H1 (cell line): Measurements from ENCODE around the gene KREMEN1. TPM values are rescaled to one million over a fixed set of nuclear protein-coding genes. Genes with fewer than 3 reads are reported as not detected.

ENCODE experiments used
- CTCF ChIA-PET: fragments of 300-600 bp; sonication (Branson Sonifier 250); formaldehyde crosslinking; loops from one replicate; lab custom pipeline; 2021; ENCODE audit not compliant: partially characterized antibody; lab: Charles Lee
- POLR2A ChIA-PET: fragments of 300-600 bp; sonication (Branson Sonifier 250); formaldehyde crosslinking; loops from one replicate; lab custom pipeline; 2021; ENCODE audit warnings: inconsistent platforms; ENCODE audit not compliant: partially characterized antibody; lab: Charles Lee
- DNase-seq, 2 experiments: peaks; one replicate each; pipeline versions ENCODE4 v3.0.0 to v3.0.0-alpha.2; 2010 to 2022; ENCODE audit warnings: low spot score in 2 of 2, low read depth in 1 of 2, mixed read lengths in 1 of 2
- FAIRE-seq: peaks from 2 replicates; lab custom pipeline; 2011; peaks lifted over from hg19 to GRCh38; lab: Jason Lieb, UNC
- H2AFZ ChIP-seq: 2 replicates; pipeline ENCODE4 v1.8.1; 2012; ENCODE audit warnings: low read length, inconsistent platforms
- H2AK5ac ChIP-seq: 2 replicates; pipeline ENCODE4 v1.6.1; 2013; ENCODE audit warnings: low read depth, low read length
- H2BK120ac ChIP-seq: replicated peaks from 2 replicates; pipeline ENCODE3; 2013; ENCODE audit warnings: low read depth, low read length, inconsistent platforms
- H2BK12ac ChIP-seq: 2 replicates; pipeline ENCODE4 v1.6.1; 2013; ENCODE audit warnings: low read depth, low read length
- H2BK15ac ChIP-seq: 2 replicates; pipeline ENCODE4 v1.6.1; 2013; ENCODE audit warnings: low read length
- H2BK20ac ChIP-seq: 2 replicates; pipeline ENCODE4 v1.6.1; 2013; ENCODE audit warnings: low read length
- H2BK5ac ChIP-seq: 2 replicates; pipeline ENCODE4 v1.6.1; 2013; ENCODE audit warnings: low read depth, low read length
- H3K14ac ChIP-seq: 2 replicates; pipeline ENCODE4 v1.6.1; 2013; ENCODE audit warnings: inconsistent platforms; ENCODE audit not compliant: insufficient read length
- H3K18ac ChIP-seq: 2 replicates; pipeline ENCODE4 v1.6.1; 2013; ENCODE audit warnings: low read length; ENCODE audit errors: extremely low read depth
- H3K23ac ChIP-seq: 2 replicates; pipeline ENCODE4 v1.6.1; 2013; ENCODE audit warnings: inconsistent platforms; ENCODE audit not compliant: insufficient read length
- H3K23me2 ChIP-seq: 2 replicates; pipeline ENCODE4 v1.6.1; 2013; ENCODE audit warnings: low read depth, low read length
- H3K27ac ChIP-seq: 2 replicates; pipeline ENCODE4 v1.6.1; 2011; ENCODE audit warnings: low read depth, low read length, inconsistent platforms
- H3K27me3 ChIP-seq, 4 experiments: replicated peaks in 1 of 4; 1 replicate in 1 of 4; 2 replicates in 3 of 4; pipeline versions ENCODE4 v1.6.1 to v1.8.1; 2011 to 2013; ENCODE audit warnings: low read length in 3 of 4, mild to moderate bottlenecking in 3 of 4, inconsistent platforms in 2 of 4, mixed read lengths in 2 of 4, moderate library complexity in 1 of 4; ENCODE audit not compliant: control insufficient read depth in 3 of 4, insufficient read depth in 3 of 4; ENCODE audit errors: extremely low read depth in 1 of 4
- H3K36me3 ChIP-seq, 4 experiments: 2 replicates each; pipeline versions ENCODE4 v1.6.1 to v1.8.1; 2011 to 2013; ENCODE audit warnings: mild to moderate bottlenecking in 4 of 4, low read length in 3 of 4, moderate library complexity in 2 of 4, control low read depth in 1 of 4, inconsistent platforms in 1 of 4; ENCODE audit not compliant: insufficient read depth in 4 of 4, control insufficient read depth in 2 of 4
- H3K4ac ChIP-seq: replicated peaks from 2 replicates; pipeline ENCODE3; 2013; ENCODE audit warnings: low read length, low read depth, mixed read lengths, inconsistent platforms; ENCODE audit not compliant: insufficient read length
- H3K4me1 ChIP-seq, 4 experiments: replicated peaks in 1 of 4; 1 replicate in 1 of 4; 2 replicates in 3 of 4; pipeline versions ENCODE4 v1.6.1 to v1.8.1; 2011 to 2013; ENCODE audit warnings: low read length in 3 of 4, inconsistent platforms in 2 of 4, mixed read lengths in 1 of 4; ENCODE audit not compliant: insufficient read depth in 4 of 4, control insufficient read depth in 3 of 4
- H3K4me2 ChIP-seq, 2 experiments: 2 replicates each; pipeline versions ENCODE4 v1.6.1 to v1.8.1; 2011 to 2013; ENCODE audit warnings: low read depth in 2 of 2, low read length in 2 of 2, control low read depth in 1 of 2, inconsistent platforms in 1 of 2, mild to moderate bottlenecking in 1 of 2; ENCODE audit not compliant: insufficient read depth in 1 of 2
- H3K4me3 ChIP-seq, 4 experiments: fragments of 200-600, 300-600 bp in 1 of 4; sonication (generic), shearing (Covaris generic), sonication (Bioruptor Twin) in 1 of 4; 2 replicates each; pipeline versions ENCODE4 v1.5.1 to v1.8.1; 2011 to 2016; ENCODE audit warnings: low read length in 4 of 4, low read depth in 3 of 4, control low read depth in 2 of 4, inconsistent platforms in 2 of 4, mild to moderate bottlenecking in 2 of 4, mixed read lengths in 1 of 4, moderate library complexity in 1 of 4; ENCODE audit not compliant: insufficient read depth in 2 of 4; ENCODE audit errors: extremely low read depth in 1 of 4
- H3K56ac ChIP-seq: replicated peaks from 2 replicates; pipeline ENCODE3; 2013; ENCODE audit warnings: low read depth, mild to moderate bottlenecking, mixed read lengths, low read length, inconsistent platforms; ENCODE audit not compliant: insufficient read length
- H3K79me1 ChIP-seq: 2 replicates; pipeline ENCODE4 v1.6.1; 2013; ENCODE audit warnings: low read depth, low read length, control low read depth
- H3K79me2 ChIP-seq, 2 experiments: 2 replicates each; pipeline versions ENCODE4 v1.6.1 to v1.8.1; 2012 to 2013; ENCODE audit warnings: low read length in 2 of 2, mild to moderate bottlenecking in 2 of 2, inconsistent platforms in 1 of 2; ENCODE audit not compliant: insufficient read depth in 2 of 2, control insufficient read depth in 1 of 2
- H3K9ac ChIP-seq, 4 experiments: replicated peaks in 1 of 4; 1 replicate in 1 of 4; 2 replicates in 3 of 4; pipeline versions ENCODE4 v1.6.1 to v1.8.1; 2011 to 2013; ENCODE audit warnings: low read depth in 3 of 4, low read length in 3 of 4, control low read depth in 2 of 4, mild to moderate bottlenecking in 2 of 4, moderate library complexity in 2 of 4, inconsistent platforms in 1 of 4; ENCODE audit errors: extremely low read depth in 1 of 4
- H3K9me3 ChIP-seq, 2 experiments: 2 replicates each; pipeline versions ENCODE4 v1.6.1 to v1.8.1; 2012 to 2013; ENCODE audit warnings: mild to moderate bottlenecking in 2 of 2, moderate library complexity in 2 of 2, control low read depth in 1 of 2, inconsistent platforms in 1 of 2, low read depth in 1 of 2, low read length in 1 of 2, mixed read lengths in 1 of 2; ENCODE audit not compliant: insufficient read depth in 2 of 2
- H4K20me1 ChIP-seq, 2 experiments: replicated peaks in 1 of 2; 2 replicates each; pipeline versions ENCODE3 to v1.8.1; 2011 to 2013; ENCODE audit warnings: inconsistent platforms in 2 of 2, low read length in 2 of 2, mild to moderate bottlenecking in 1 of 2; ENCODE audit not compliant: insufficient read depth in 2 of 2, control insufficient read depth in 1 of 2
- H4K5ac ChIP-seq: 2 replicates; pipeline ENCODE4 v1.6.1; 2013; ENCODE audit warnings: low read length, low read depth, mixed read lengths, inconsistent platforms; ENCODE audit not compliant: insufficient read length
- H4K8ac ChIP-seq: 2 replicates; pipeline ENCODE4 v1.8.0; 2013; ENCODE audit warnings: mild to moderate bottlenecking, moderate library complexity, low read length, inconsistent platforms; ENCODE audit not compliant: insufficient read depth; ENCODE audit errors: extremely low read depth
- H4K91ac ChIP-seq: replicated peaks from 2 replicates; pipeline ENCODE3; 2013; ENCODE audit warnings: low read length, mixed read lengths, inconsistent platforms; ENCODE audit not compliant: insufficient read length
- CEBPB ChIP-seq: IDR thresholded peaks from 2 replicates; pipeline ENCODE4 v1.6.1; 2012; ENCODE audit warnings: low read depth, low read length
- CREB1 ChIP-seq: IDR thresholded peaks from 2 replicates; pipeline ENCODE4 v1.6.1; 2012; ENCODE audit warnings: inconsistent platforms
- RNF2 ChIP-seq: fragments of 200-900, 300-1000 bp; sonication (generic); IDR thresholded peaks from 2 replicates; pipeline ENCODE4 v1.7.1; 2016; ENCODE audit warnings: borderline replicate concordance, low read depth, mild to moderate bottlenecking, antibody characterized with exemption, low read length; ENCODE audit not compliant: poor library complexity, severe bottlenecking; ENCODE audit errors: missing control alignments
- SP2 ChIP-seq: IDR thresholded peaks from 2 replicates; pipeline ENCODE4 v1.6.1; 2012; ENCODE audit warnings: mild to moderate bottlenecking, low read length, inconsistent platforms
- WGBS, 2 experiments: shearing (Covaris generic) in 1 of 2; methylation state at CpG; one replicate each; pipeline versions ENCODE4 v1.1.6 to v1.1.7; 2013 to 2015; ENCODE audit warnings: low lambda C conversion rate in 2 of 2, mixed read lengths in 2 of 2, inconsistent platforms in 1 of 2, low coverage in 1 of 2, missing lambda C conversion rate in 1 of 2; ENCODE audit not compliant: insufficient replicate concordance in 2 of 2, insufficient coverage in 1 of 2, insufficient read length in 1 of 2; ENCODE audit errors: extremely low coverage in 1 of 2, missing lambda C conversion rate in 1 of 2; 5-methylcytosine and 5-hydroxymethylcytosine counted together
- polyA plus RNA-seq, 7 experiments: library from polyadenylated mRNA; depleted of rRNA in 3 of 7; stranded (reverse) in 5 of 7; unstranded in 2 of 7; fragments of >200 nt in 5 of 7; fragments of 200-250 nt in 2 of 7; gene quantifications; 1 replicate in 5 of 7; 2 replicates in 1 of 7; 4 replicates in 1 of 7; pipeline versions ENCODE4 v1.2.1 to v1.2.3, GENCODE V29; 2011 to 2013; ENCODE audit warnings: missing spikeins in 2 of 7, mixed read lengths in 2 of 7
- total RNA-seq: library from RNA; stranded (reverse); fragmentation: NEBNext Ultra II Directional; extraction: Animal tissue kit (Norgen Biotek cat#: 25700); gene quantifications from 2 replicates; pipeline ENCODE4 v1.2.1, GENCODE V29; 2021

KREMEN1 gene
- total and polyA plus RNA-seq, 2 of the 8 experiments (the other 6 are each of a cell fraction or from before 2014, with no cell fraction given): 2.1 to 3.2 TPM

DNA sequence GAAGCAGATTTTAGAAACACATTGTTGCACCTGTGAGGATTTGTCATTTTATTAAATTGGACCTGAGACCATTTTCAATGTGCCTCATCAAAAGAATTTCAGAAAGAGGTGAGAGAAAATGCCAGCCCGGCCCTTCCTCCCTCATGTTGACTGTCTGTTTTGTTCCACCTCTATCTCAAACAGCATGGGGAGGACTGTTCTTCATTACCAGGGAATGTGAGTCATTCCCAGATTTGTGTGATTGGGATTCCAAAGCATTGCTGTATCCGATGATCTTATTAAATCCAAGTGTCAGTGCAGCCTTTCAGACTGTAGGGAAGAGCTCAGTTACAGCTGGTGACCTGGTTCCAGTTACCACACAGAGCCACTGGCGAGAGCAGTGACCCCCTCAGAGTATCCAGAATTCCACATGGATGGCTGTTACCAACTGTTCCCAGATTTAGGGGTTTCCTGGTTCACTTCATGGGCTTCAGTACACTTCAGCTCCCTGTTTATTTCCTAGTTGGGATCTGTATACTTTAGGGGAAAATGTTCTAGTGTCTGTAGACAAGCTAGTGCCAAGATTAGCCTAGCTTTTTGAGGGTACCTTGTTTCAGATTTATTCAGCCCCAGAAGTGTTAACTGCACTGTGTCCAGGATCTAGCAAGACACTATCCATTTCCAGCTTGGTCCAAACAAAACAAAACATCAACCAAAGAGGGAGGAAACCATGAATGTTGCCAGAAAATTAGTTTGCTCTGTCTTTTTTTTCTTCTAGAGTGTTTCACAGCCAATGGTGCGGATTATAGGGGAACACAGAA, 20.9 kb downstream of the KREMEN1 start:
- Histone ChIP-seq H2AK5ac (no peak overlapping the region), H2BK5ac (no peak overlapping the region), H2BK120ac (no peak overlapping the region), H3K79me1 (no peaks in the 10 kb centered on the region), H3K4me3 (no peak overlapping the region), H3K27me3 (no peaks in the 10 kb centered on the region), H3K27ac (no peak overlapping the region), H4K91ac (no peak overlapping the region), H2BK20ac (no peak overlapping the region), H3K4me2 (no peak overlapping the region; a peak in 1 of 4 replicates), H2AFZ (no peak overlapping the region), H4K20me1 (peaks cover 0 to 1% of the 10 kb centered on the region in 2 experiments), H3K14ac (no peak overlapping the region), H3K9me3 (no peaks in the 10 kb centered on the region), H3K9ac (no peak overlapping the region), H4K8ac (no peak overlapping the region), H3K4me1 (peaks cover 0 to 7% (median 5%) of the 10 kb centered on the region in 4 experiments; a peak in 3 of 7 replicates), H2BK15ac (no peak overlapping the region), H3K23me2 (no peaks in the 10 kb centered on the region), H3K79me2 (no peaks in the 10 kb centered on the region), H3K56ac (no peak overlapping the region), H3K18ac (no peak overlapping the region), H4K5ac (no peak overlapping the region), H3K36me3 (no peaks in the 10 kb centered on the region), H3K4ac (no peak overlapping the region), H2BK12ac (no peak overlapping the region), H3K23ac (no peak overlapping the region)
- no peak for FAIRE-seq
- TF ChIP-seq SP2: no peak
- TF ChIP-seq CEBPB: no peak
- no peak for TF ChIP-seq CREB1
- TF ChIP-seq RNF2: no peak
- WGBS, 2 experiments: 87% methylated on average over 4 of the region's 4 CpGs; no CpG with 5 or more reads in 1 of the 2 experiments
- ChIA-PET CTCF (interaction anchor here (1.0 to 1.3 kb wide), 2 partner anchors 14 to 61 kb away, joined by 3 to 4 read pairs; no protein-coding TSS in a partner anchor), POLR2A (interaction anchor here (1.4 kb wide), 1 partner anchor 10 kb away, joined by 3 read pairs; no protein-coding TSS in a partner anchor)
- no peak for DNase-seq
